IMR-90 (cell line): ENCODE data around the gene VPS52. TPM values are rescaled to one million over a fixed set of nuclear protein-coding genes. Genes with fewer than 3 reads are reported as not detected.

Experiments used
- ATAC-seq: fragments of 200-7000 bp; cut with Tn5 transposase; 2 replicates; pipeline ENCODE4 v1.9.1; 2020; ENCODE audit warnings: low read depth, mild to moderate bottlenecking, moderate library complexity
- BruUV-seq: library from RNA; stranded (reverse); fragments of 400-500 nt; replicated peaks from 2 replicates; lab custom pipeline; 2021; lab: Mats Ljungman, UMichigan
- CTCF ChIA-PET: fragments of 300-600 bp; formaldehyde crosslinking; extraction: SDS; loops from one replicate; lab custom pipeline; 2021; ENCODE audit warnings: antibody characterized with exemption; lab: Yijun Ruan, JAX
- POLR2A ChIA-PET: fragments of 300-600 bp; sonication (Branson Sonifier 250); formaldehyde crosslinking; loops from one replicate; lab custom pipeline; 2022; ENCODE audit warnings: antibody characterized with exemption; ENCODE audit not compliant: unreplicated experiment; lab: Charles Lee
- DNase-seq: peaks from one replicate; pipeline ENCODE4 v3.0.0; 2013
- H2AFZ ChIP-seq: replicated peaks from 2 replicates; pipeline ENCODE3; 2013; ENCODE audit warnings: low read length, mild to moderate bottlenecking; ENCODE audit not compliant: poor library complexity
- H2AK5ac ChIP-seq: 2 replicates; pipeline ENCODE4 v1.6.1; 2013; ENCODE audit warnings: low read depth, low read length, inconsistent platforms
- H2AK9ac ChIP-seq: replicated peaks from 2 replicates; pipeline ENCODE3; 2013; ENCODE audit warnings: mild to moderate bottlenecking, low read depth, low read length, moderate library complexity; ENCODE audit not compliant: poor library complexity
- H2BK120ac ChIP-seq: 2 replicates; pipeline ENCODE4 v1.6.1; 2013; ENCODE audit warnings: low read depth, low read length, inconsistent platforms
- H2BK15ac ChIP-seq: 3 replicates; pipeline ENCODE4 v1.6.1; 2013; ENCODE audit warnings: low read depth, low read length, inconsistent platforms
- H2BK20ac ChIP-seq: 2 replicates; pipeline ENCODE4 v1.6.1; 2013; ENCODE audit warnings: low read depth, mild to moderate bottlenecking, inconsistent platforms, low read length, moderate library complexity
- H2BK5ac ChIP-seq: 2 replicates; pipeline ENCODE4 v1.6.1; 2013; ENCODE audit warnings: mild to moderate bottlenecking, low read depth, low read length, inconsistent platforms; ENCODE audit not compliant: poor library complexity, severe bottlenecking
- H3K14ac ChIP-seq: replicated peaks from 2 replicates; pipeline ENCODE4 v1.6.1; 2013; ENCODE audit warnings: low read depth, low read length, inconsistent platforms
- H3K18ac ChIP-seq: 2 replicates; pipeline ENCODE4 v1.6.1; 2013; ENCODE audit warnings: low read depth, low read length, control low read depth
- H3K23ac ChIP-seq: 2 replicates; pipeline ENCODE4 v1.6.1; 2013; ENCODE audit warnings: low read depth, low read length, inconsistent platforms
- H3K27ac ChIP-seq: 2 replicates; pipeline ENCODE4 v1.5.1; 2013; ENCODE audit warnings: mild to moderate bottlenecking, control low read depth, low read length; ENCODE audit not compliant: insufficient read depth
- H3K27me3 ChIP-seq: 2 replicates; pipeline ENCODE4 v1.6.1; 2013; ENCODE audit warnings: low read length; ENCODE audit not compliant: control insufficient read depth, insufficient read depth
- H3K36me3 ChIP-seq: 2 replicates; pipeline ENCODE4 v1.6.1; 2013; ENCODE audit warnings: low read length, mixed read lengths; ENCODE audit not compliant: control insufficient read depth, insufficient read depth
- H3K4ac ChIP-seq: 2 replicates; pipeline ENCODE4 v1.6.1; 2013; ENCODE audit warnings: low read depth, low read length, inconsistent platforms
- H3K4me1 ChIP-seq: 2 replicates; pipeline ENCODE4 v1.6.1; 2013; ENCODE audit warnings: low read length, mixed read lengths; ENCODE audit not compliant: control insufficient read depth, insufficient read depth
- H3K4me2 ChIP-seq: 2 replicates; pipeline ENCODE4 v1.6.1; 2013; ENCODE audit warnings: low read depth, mild to moderate bottlenecking, control low read depth, low read length, moderate library complexity
- H3K4me3 ChIP-seq: 2 replicates; pipeline ENCODE4 v1.5.1; 2013; ENCODE audit warnings: low read depth, mild to moderate bottlenecking, control low read depth, low read length, moderate library complexity; ENCODE audit not compliant: insufficient read depth
- H3K56ac ChIP-seq: 2 replicates; pipeline ENCODE4 v1.6.1; 2013; ENCODE audit warnings: low read length, inconsistent platforms; ENCODE audit not compliant: insufficient read depth; ENCODE audit errors: extremely low read depth
- H3K79me1 ChIP-seq, 2 experiments: 2 replicates each; pipeline ENCODE4 v1.6.1; 2013; ENCODE audit warnings: low read length in 2 of 2, inconsistent platforms in 1 of 2, low read depth in 1 of 2
- H3K9ac ChIP-seq: 2 replicates; pipeline ENCODE4 v1.6.1; 2013; ENCODE audit warnings: low read depth, low read length, control low read depth
- H3K9me1 ChIP-seq: 2 replicates; pipeline ENCODE4 v1.6.1; 2013; ENCODE audit warnings: low read length, inconsistent platforms; ENCODE audit not compliant: insufficient read depth
- H3K9me3 ChIP-seq: 2 replicates; pipeline ENCODE4 v1.6.1; 2013; ENCODE audit warnings: low read length; ENCODE audit not compliant: control insufficient read depth, insufficient read depth
- H4K20me1 ChIP-seq: 2 replicates; pipeline ENCODE4 v1.6.1; 2013; ENCODE audit warnings: low read length, inconsistent platforms; ENCODE audit not compliant: insufficient read depth
- H4K5ac ChIP-seq: 2 replicates; pipeline ENCODE4 v1.6.1; 2013; ENCODE audit warnings: mild to moderate bottlenecking, low read depth, low read length, control low read depth
- H4K8ac ChIP-seq, 2 experiments: 2 replicates each; pipeline ENCODE4 v1.6.1; 2013; ENCODE audit warnings: low read depth in 2 of 2, low read length in 2 of 2, control low read depth in 1 of 2, inconsistent platforms in 1 of 2
- H4K91ac ChIP-seq: 2 replicates; pipeline ENCODE4 v1.6.1; 2013; ENCODE audit warnings: low read depth, low read length, inconsistent platforms; ENCODE audit not compliant: insufficient read depth
- BHLHE40 ChIP-seq: fragments of 150-350 bp; IDR thresholded peaks from 2 replicates; pipeline ENCODE4 v1.6.1; 2016; ENCODE audit warnings: mild to moderate bottlenecking, low read depth, low read length
- CEBPB ChIP-seq: IDR thresholded peaks from 2 replicates; pipeline ENCODE4 v1.6.1; 2012; ENCODE audit warnings: low read depth, low read length, improper control_type of control experiment
- CHD1 ChIP-seq: IDR thresholded peaks from 2 replicates; pipeline ENCODE4 v1.6.1; 2012; ENCODE audit warnings: low read depth, low read length, improper control_type of control experiment
- CTCF ChIP-seq: conservative IDR thresholded peaks from 2 replicates; pipeline ENCODE4 v1.5.1; 2012; ENCODE audit warnings: mild to moderate bottlenecking, low read depth, low read length, improper control_type of control experiment
- FOS ChIP-seq: fragments of 150-350 bp; IDR thresholded peaks from 2 replicates; pipeline ENCODE4 v1.6.1; 2016; ENCODE audit warnings: low read depth, low read length
- MXI1 ChIP-seq: IDR thresholded peaks from 2 replicates; pipeline ENCODE4 v1.6.1; 2012; ENCODE audit warnings: low read depth, mild to moderate bottlenecking, low read length, moderate library complexity, borderline replicate concordance
- NFE2L2 ChIP-seq: fragments of 150-350 bp; IDR thresholded peaks from 2 replicates; pipeline ENCODE4 v1.6.1; 2016; ENCODE audit warnings: low read depth, mild to moderate bottlenecking, low read length
- RAD21 ChIP-seq: IDR thresholded peaks from 2 replicates; pipeline ENCODE4 v1.6.1; 2012; ENCODE audit warnings: low read length, improper control_type of control experiment
- RCOR1 ChIP-seq: IDR thresholded peaks from 2 replicates; pipeline ENCODE4 v1.6.1; 2012; ENCODE audit warnings: mild to moderate bottlenecking, low read length, improper control_type of control experiment; ENCODE audit not compliant: insufficient replicate concordance
- SMC3 ChIP-seq: fragments of 150-350 bp; IDR thresholded peaks from 2 replicates; pipeline ENCODE4 v1.6.1; 2016; ENCODE audit warnings: low read depth, mild to moderate bottlenecking, antibody characterized with exemption, low read length, moderate library complexity
- WGBS, 2 experiments: methylation state at CpG; one replicate each; pipeline versions ENCODE4 v1.1.5 to v1.1.7; 2013; ENCODE audit warnings: missing lambda C conversion rate in 2 of 2; ENCODE audit not compliant: insufficient read length in 1 of 2; ENCODE audit errors: extremely low coverage in 2 of 2; 5-methylcytosine and 5-hydroxymethylcytosine counted together
- dilution Hi-C: fragments of 300-500 bp; cut with HindIII; formaldehyde crosslinking; loops from one replicate; pipeline ENCODE4 v1.14.3; 2018; ENCODE audit warnings: low sequenced_read_pairs; ENCODE audit not compliant: unreplicated experiment
- in situ Hi-C: fragments of 300-500 bp; cut with MboI; formaldehyde crosslinking; loops from 3 replicates; pipeline ENCODE4 v1.14.3; 2019; ENCODE audit warnings: low sequenced_read_pairs, inconsistent platforms, mixed read lengths
- intact Hi-C: fragments of 100-400 bp; cut with micrococcal nuclease; formaldehyde crosslinking; loops from 2 replicates; pipeline ENCODE4 v1.10.0; 2022
- polyA plus RNA-seq, 3 experiments: library from polyadenylated mRNA; depleted of rRNA; stranded (reverse); fragments of >200 nt; gene quantifications; 2 replicates each; pipeline ENCODE4 v1.2.3, GENCODE V29; 2012; ENCODE audit warnings: low replicate concordance in 1 of 3
- total RNA-seq: library from RNA; depleted of rRNA; stranded (reverse); fragments of >200 nt; gene quantifications from 2 replicates; pipeline ENCODE4 v1.2.3, GENCODE V29; 2012
- TF ChIP-seq, protein P1 (sequence below): fragments of 150-350 bp; IDR thresholded peaks from 2 replicates; pipeline ENCODE4 v1.6.1; 2016; ENCODE audit warnings: low read depth, mild to moderate bottlenecking, low read length, moderate library complexity, borderline replicate concordance

Gene VPS52
- total and polyA plus RNA-seq, 2 of the 4 experiments (the other 2 are of a cell fraction) = 29.8 to 54.6 TPM

- H2BK5ac ChIP-seq = no peak overlapping the region
- dilution Hi-C loops (no loop called here), intact Hi-C loops (no loop called here), in situ Hi-C loops (no loop called here)
- no peak overlapping the region for H2BK15ac ChIP-seq
- no peak overlapping the region for H3K4ac ChIP-seq
- H4K8ac ChIP-seq = peak overlapping the region in 1 of 2 experiments; percentile 13; a peak in 1 of 4 replicates
- no peaks in the 10 kb centered on the region for H3K9me3 ChIP-seq
- peak overlapping the region; percentile 36; the same call in 1 of the 2 replicates for H2BK20ac ChIP-seq
- peaks cover 10% of the 10 kb centered on the region; the same call in 1 of the 2 replicates for H3K36me3 ChIP-seq
- H3K9me1 ChIP-seq = peaks cover 11% of the 10 kb centered on the region
- peaks cover 3% of the 10 kb centered on the region; the same call in 1 of the 2 replicates for H4K20me1 ChIP-seq
- H3K9ac ChIP-seq = no peak overlapping the region
- no peak overlapping the region for H4K5ac ChIP-seq
- H3K27ac ChIP-seq = no peak overlapping the region
- no peak overlapping the region for H2AFZ ChIP-seq
- BruUV-seq = no TSS peak
- no peak overlapping the region for H3K14ac ChIP-seq
- 92% methylated on average over 5 of the region's 6 CpGs; no CpG with 5 or more reads in 1 of the 2 experiments for WGBS, 2 experiments
- no peak overlapping the region for H3K18ac ChIP-seq
- DNase-seq (peak; percentile 10), ATAC-seq (no peak)
- TF ChIP-seq RCOR1 (no peak), SMC3 (no peak), RAD21 (no peak), MXI1 (no peak), CHD1 (no peak), CEBPB (no peak), CTCF (no peak), FOS (no peak), NFE2L2 (no peak), BHLHE40 (no peak)
- TF ChIP-seq, protein P1, sequence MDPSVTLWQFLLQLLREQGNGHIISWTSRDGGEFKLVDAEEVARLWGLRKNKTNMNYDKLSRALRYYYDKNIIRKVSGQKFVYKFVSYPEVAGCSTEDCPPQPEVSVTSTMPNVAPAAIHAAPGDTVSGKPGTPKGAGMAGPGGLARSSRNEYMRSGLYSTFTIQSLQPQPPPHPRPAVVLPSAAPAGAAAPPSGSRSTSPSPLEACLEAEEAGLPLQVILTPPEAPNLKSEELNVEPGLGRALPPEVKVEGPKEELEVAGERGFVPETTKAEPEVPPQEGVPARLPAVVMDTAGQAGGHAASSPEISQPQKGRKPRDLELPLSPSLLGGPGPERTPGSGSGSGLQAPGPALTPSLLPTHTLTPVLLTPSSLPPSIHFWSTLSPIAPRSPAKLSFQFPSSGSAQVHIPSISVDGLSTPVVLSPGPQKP = no peak
- H3K23ac ChIP-seq = 0 out of 2 replicates have a peak overlapping the region, but pooled peaks have one; percentile 80
- H3K27me3 ChIP-seq = no peaks in the 10 kb centered on the region
- no peak overlapping the region for H3K4me3 ChIP-seq
- H3K79me1 ChIP-seq = peaks cover 3 to 35% of the 10 kb centered on the region in 2 experiments; a peak in 3 of 4 replicates
- CTCF ChIA-PET = interaction anchor here (0.5 to 0.6 kb wide), 2 partner anchors 11 to 46 kb away, joined by 3 read pairs; no protein-coding TSS in a partner anchor
- H2AK5ac ChIP-seq = peak overlapping the region; percentile 20; the same call in 1 of the 2 replicates
- POLR2A ChIA-PET = interaction anchor here (1.0 kb wide), 1 partner anchor 18 kb away, joined by 4 read pairs; no protein-coding TSS in a partner anchor
- no peak overlapping the region for H2AK9ac ChIP-seq
- H2BK120ac ChIP-seq = no peak overlapping the region
- H3K56ac ChIP-seq = no peak overlapping the region
- no peak overlapping the region for H4K91ac ChIP-seq
- no peak overlapping the region for H3K4me2 ChIP-seq
- peaks cover 12% of the 10 kb centered on the region for H3K4me1 ChIP-seq
Observed at GRCh38 chr6:33251395-33252012, 20.2 kb downstream of the VPS52 start.
